Measurements from ENCODE around the gene GJC2.

GRCh38 chr1:228194436-228194835 is 44.7 kb downstream of the GJC2 start:
- TF ChIP-seq CTCF (IDR thresholded peaks at IDR 0.05), result no peak
- TF ChIP-seq USF1 (IDR thresholded peaks at IDR 0.05; ENCODE audit: borderline replicate concordance, low read depth), result no peak
- no peak for TF ChIP-seq TCF12 (IDR thresholded peaks at IDR 0.05)
- TF ChIP-seq POLR2AphosphoS5 (IDR thresholded peaks at IDR 0.05; ENCODE audit: low read depth, low read length), result no peak
- no peak for TF ChIP-seq TAF1 (IDR thresholded peaks at IDR 0.05; ENCODE audit: borderline replicate concordance, low read depth, low read length)
- TF ChIP-seq RAD21 (IDR thresholded peaks at IDR 0.05; ENCODE audit: low read length), result no peak
